HG02884 (cell line): ENCODE data around the gene INSIG1.

Experiments
- ATAC-seq: cut with Tn5 transposase; IDR thresholded peaks from one replicate; pipeline ENCODE4 v1.9.1; 2021; ENCODE audit warnings: mild to moderate bottlenecking, moderate library complexity; ENCODE audit not compliant: unreplicated experiment

Gene INSIG1

GRCh38 chr7:155344618-155345433 lies 47.1 kb downstream of the INSIG1 start:
- ATAC-seq: peak; percentile 80

- no peak for ATAC-seq
Observed at GRCh38 chr7:155345490-155345889, 47.8 kb downstream of the INSIG1 start.

GRCh38 chr7:155346285-155346684 lies 48.6 kb downstream of the INSIG1 start:
- no peak for ATAC-seq

- no peak for ATAC-seq
Observed at GRCh38 chr7:155348806-155349205, 51.1 kb downstream of the INSIG1 start.

- ATAC-seq: no peak
Observed at GRCh38 chr7:155349601-155350331, 52.1 kb downstream of the INSIG1 start.

- ATAC-seq: no peak
Observed at GRCh38 chr7:155351120-155351870, 53.6 kb downstream of the INSIG1 start.

- ATAC-seq: no peak
Observed at GRCh38 chr7:155352076-155352752, 54.5 kb downstream of the INSIG1 start.

GRCh38 chr7:155352753-155353115 lies 55.1 kb downstream of the INSIG1 start:
- ATAC-seq: no peak

- no peak for ATAC-seq
Observed at GRCh38 chr7:155353256-155353897, 55.7 kb downstream of the INSIG1 start.

GRCh38 chr7:155354371-155355048 lies 56.8 kb downstream of the INSIG1 start:
- no peak for ATAC-seq

GRCh38 chr7:155355176-155355575 lies 57.5 kb downstream of the INSIG1 start:
- no peak for ATAC-seq

- ATAC-seq: no peak
Observed at GRCh38 chr7:155355745-155356144, 58.1 kb downstream of the INSIG1 start.

- ATAC-seq: no peak
Observed at GRCh38 chr7:155356323-155357105, 58.8 kb downstream of the INSIG1 start.

- ATAC-seq: no peak
Observed at GRCh38 chr7:155357573-155358041, 59.9 kb downstream of the INSIG1 start.

- ATAC-seq: no peak
Observed at GRCh38 chr7:155358066-155358947, 60.6 kb downstream of the INSIG1 start.

GRCh38 chr7:155358948-155359712 lies 61.5 kb downstream of the INSIG1 start:
- no peak for ATAC-seq
